HepG2 (cell line): ENCODE data around the gene RFX2. TPM values are rescaled to one million over a fixed set of nuclear protein-coding genes. Genes with fewer than 3 reads are reported as not detected.

Source experiments
- HIVEP1 ChIP-seq: sonication (generic); formaldehyde crosslinking; IDR thresholded peaks from 2 replicates; pipeline ENCODE4 v1.4.0; 2020; ENCODE audit warnings: mild to moderate bottlenecking, missing genetic modification reagents
- MNT ChIP-seq: fragments of 450-650 bp; IDR thresholded peaks from 2 replicates; pipeline ENCODE4 v1.6.1; 2016
- PATZ1 ChIP-seq: sonication (generic); formaldehyde crosslinking; IDR thresholded peaks from 2 replicates; pipeline ENCODE4 v1.4.0; 2020; ENCODE audit warnings: missing genetic modification reagents
- SOX6 ChIP-seq, 2 experiments: fragments of 450-650 bp in 1 of 2; sonication (generic) in 1 of 2; formaldehyde crosslinking in 1 of 2; IDR thresholded peaks; 2 replicates each; pipeline versions ENCODE4 v1.4.0 to v1.6.1; 2017 to 2020; ENCODE audit warnings: antibody characterized with exemption in 1 of 2, mild to moderate bottlenecking in 1 of 2, missing genetic modification reagents in 1 of 2
- SRSF9 ChIP-seq: fragments of 200-400 bp; formaldehyde crosslinking; IDR thresholded peaks from 2 replicates; pipeline ENCODE4 v1.6.1; 2018; ENCODE audit warnings: borderline replicate concordance, mild to moderate bottlenecking, low read depth, low read length; ENCODE audit not compliant: insufficient read depth, poor library complexity, severe bottlenecking
- XBP1 ChIP-seq: sonication (generic); formaldehyde crosslinking; IDR thresholded peaks from 2 replicates; pipeline ENCODE4 v1.5.0; 2020; ENCODE audit warnings: missing genetic modification reagents
- ZNF205 ChIP-seq: IDR thresholded peaks from 2 replicates; pipeline ENCODE4 v1.6.1; 2018; ENCODE audit warnings: missing biosample characterization, missing genetic modification reagents
- ZNF503 ChIP-seq: sonication (generic); formaldehyde crosslinking; IDR thresholded peaks from 2 replicates; pipeline ENCODE4 v1.4.0; 2020; ENCODE audit warnings: missing genetic modification reagents
- ZNF619 ChIP-seq: sonication (generic); formaldehyde crosslinking; IDR thresholded peaks from 2 replicates; pipeline ENCODE4 v1.4.0; 2020; ENCODE audit warnings: mild to moderate bottlenecking, missing genetic modification reagents
- ZNF747 ChIP-seq: sonication (generic); formaldehyde crosslinking; IDR thresholded peaks from 2 replicates; pipeline ENCODE4 v1.8.1; 2023; ENCODE audit warnings: missing genetic modification reagents, mild to moderate bottlenecking, borderline replicate concordance
- polyA plus RNA-seq, 8 experiments: library from polyadenylated mRNA; depleted of rRNA in 3 of 8; stranded (reverse) in 7 of 8; unstranded in 1 of 8; fragments of >200 nt; fragmentation: Illumina TruSeq in 4 of 8; extraction: Trizol in 4 of 8; gene quantifications; 2 replicates each; pipeline versions ENCODE4 v1.2.1 to v1.2.3, GENCODE V29; 2011 to 2016; ENCODE audit warnings: low read depth in 4 of 8, missing spikeins in 1 of 8, mixed read lengths in 1 of 8; ENCODE audit not compliant: insufficient read depth in 1 of 8
- total RNA-seq, 5 experiments: library from RNA; depleted of rRNA; stranded (reverse); fragments of >200 nt; fragmentation: Illumina TruSeq; extraction: Trizol; gene quantifications; 2 replicates each; pipeline ENCODE4 v1.2.3, GENCODE V29; 2016; ENCODE audit warnings: low read depth in 1 of 5
- TF ChIP-seq, protein P1 (sequence below): sonication (generic); formaldehyde crosslinking; IDR thresholded peaks from 2 replicates; pipeline ENCODE4 v1.5.0; 2020; ENCODE audit warnings: mild to moderate bottlenecking, missing genetic modification reagents, borderline replicate concordance
- TF ChIP-seq, protein P2 (sequence below): sonication (generic); formaldehyde crosslinking; IDR thresholded peaks from 2 replicates; pipeline ENCODE4 v1.4.0; 2020; ENCODE audit warnings: mild to moderate bottlenecking, missing genetic modification reagents

RFX2 gene
- total and polyA plus RNA-seq, 2 of the 13 experiments (the other 11 are each of a cell fraction or from before 2014, with no cell fraction given) = 2.8 to 3.3 TPM

DNA sequence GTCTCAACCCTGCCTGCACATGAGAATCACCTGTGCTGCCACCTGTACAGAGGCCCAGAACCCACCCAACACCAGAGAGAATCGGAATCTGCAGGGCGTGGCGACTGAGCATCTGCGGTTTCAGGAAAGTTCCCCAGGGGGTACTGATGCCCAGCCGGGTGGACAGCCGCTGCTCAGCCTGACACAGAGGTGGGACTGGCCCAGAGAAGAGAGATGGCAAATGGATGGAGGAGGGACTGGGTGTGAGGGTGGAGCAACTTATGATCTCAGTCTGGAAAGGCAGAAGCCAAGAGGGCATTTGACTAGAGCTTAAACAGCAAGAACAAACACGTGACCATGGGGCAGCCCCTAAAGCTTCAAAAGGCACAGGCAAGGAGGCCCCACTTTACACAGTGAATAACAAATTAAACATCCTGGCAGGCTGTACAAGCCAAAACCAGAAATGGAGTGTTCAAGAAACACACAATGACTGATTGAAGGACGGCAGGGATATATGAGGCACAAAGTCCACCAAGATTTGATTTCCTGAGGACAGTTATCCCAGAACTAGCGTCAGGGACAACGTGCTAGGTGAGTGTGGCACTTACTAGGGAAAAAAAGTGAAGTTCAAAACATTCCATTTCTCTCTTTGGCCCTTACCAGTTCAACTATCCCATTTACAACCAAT, 135.4 kb downstream of the RFX2 start (continued):
- peak; percentile 40 for TF ChIP-seq MNT
- TF ChIP-seq, protein P1, sequence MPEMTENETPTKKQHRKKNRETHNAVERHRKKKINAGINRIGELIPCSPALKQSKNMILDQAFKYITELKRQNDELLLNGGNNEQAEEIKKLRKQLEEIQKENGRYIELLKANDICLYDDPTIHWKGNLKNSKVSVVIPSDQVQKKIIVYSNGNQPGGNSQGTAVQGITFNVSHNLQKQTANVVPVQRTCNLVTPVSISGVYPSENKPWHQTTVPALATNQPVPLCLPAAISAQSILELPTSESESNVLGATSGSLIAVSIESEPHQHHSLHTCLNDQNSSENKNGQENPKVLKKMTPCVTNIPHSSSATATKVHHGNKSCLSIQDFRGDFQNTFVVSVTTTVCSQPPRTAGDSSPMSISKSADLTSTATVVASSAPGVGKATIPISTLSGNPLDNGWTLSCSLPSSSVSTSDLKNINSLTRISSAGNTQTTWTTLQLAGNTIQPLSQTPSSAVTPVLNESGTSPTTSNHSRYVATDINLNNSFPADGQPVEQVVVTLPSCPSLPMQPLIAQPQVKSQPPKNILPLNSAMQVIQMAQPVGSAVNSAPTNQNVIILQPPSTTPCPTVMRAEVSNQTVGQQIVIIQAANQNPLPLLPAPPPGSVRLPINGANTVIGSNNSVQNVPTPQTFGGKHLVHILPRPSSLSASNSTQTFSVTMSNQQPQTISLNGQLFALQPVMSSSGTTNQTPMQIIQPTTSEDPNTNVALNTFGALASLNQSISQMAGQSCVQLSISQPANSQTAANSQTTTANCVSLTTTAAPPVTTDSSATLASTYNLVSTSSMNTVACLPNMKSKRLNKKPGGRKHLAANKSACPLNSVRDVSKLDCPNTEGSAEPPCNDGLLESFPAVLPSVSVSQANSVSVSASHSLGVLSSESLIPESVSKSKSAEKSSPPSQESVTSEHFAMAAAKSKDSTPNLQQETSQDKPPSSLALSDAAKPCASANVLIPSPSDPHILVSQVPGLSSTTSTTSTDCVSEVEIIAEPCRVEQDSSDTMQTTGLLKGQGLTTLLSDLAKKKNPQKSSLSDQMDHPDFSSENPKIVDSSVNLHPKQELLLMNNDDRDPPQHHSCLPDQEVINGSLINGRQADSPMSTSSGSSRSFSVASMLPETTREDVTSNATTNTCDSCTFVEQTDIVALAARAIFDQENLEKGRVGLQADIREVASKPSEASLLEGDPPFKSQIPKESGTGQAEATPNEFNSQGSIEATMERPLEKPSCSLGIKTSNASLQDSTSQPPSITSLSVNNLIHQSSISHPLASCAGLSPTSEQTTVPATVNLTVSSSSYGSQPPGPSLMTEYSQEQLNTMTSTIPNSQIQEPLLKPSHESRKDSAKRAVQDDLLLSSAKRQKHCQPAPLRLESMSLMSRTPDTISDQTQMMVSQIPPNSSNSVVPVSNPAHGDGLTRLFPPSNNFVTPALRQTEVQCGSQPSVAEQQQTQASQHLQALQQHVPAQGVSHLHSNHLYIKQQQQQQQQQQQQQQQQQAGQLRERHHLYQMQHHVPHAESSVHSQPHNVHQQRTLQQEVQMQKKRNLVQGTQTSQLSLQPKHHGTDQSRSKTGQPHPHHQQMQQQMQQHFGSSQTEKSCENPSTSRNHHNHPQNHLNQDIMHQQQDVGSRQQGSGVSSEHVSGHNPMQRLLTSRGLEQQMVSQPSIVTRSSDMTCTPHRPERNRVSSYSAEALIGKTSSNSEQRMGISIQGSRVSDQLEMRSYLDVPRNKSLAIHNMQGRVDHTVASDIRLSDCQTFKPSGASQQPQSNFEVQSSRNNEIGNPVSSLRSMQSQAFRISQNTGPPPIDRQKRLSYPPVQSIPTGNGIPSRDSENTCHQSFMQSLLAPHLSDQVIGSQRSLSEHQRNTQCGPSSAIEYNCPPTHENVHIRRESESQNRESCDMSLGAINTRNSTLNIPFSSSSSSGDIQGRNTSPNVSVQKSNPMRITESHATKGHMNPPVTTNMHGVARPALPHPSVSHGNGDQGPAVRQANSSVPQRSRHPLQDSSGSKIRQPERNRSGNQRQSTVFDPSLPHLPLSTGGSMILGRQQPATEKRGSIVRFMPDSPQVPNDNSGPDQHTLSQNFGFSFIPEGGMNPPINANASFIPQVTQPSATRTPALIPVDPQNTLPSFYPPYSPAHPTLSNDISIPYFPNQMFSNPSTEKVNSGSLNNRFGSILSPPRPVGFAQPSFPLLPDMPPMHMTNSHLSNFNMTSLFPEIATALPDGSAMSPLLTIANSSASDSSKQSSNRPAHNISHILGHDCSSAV (CRISPR knock-in tag) = no peak
- TF ChIP-seq, protein P2, sequence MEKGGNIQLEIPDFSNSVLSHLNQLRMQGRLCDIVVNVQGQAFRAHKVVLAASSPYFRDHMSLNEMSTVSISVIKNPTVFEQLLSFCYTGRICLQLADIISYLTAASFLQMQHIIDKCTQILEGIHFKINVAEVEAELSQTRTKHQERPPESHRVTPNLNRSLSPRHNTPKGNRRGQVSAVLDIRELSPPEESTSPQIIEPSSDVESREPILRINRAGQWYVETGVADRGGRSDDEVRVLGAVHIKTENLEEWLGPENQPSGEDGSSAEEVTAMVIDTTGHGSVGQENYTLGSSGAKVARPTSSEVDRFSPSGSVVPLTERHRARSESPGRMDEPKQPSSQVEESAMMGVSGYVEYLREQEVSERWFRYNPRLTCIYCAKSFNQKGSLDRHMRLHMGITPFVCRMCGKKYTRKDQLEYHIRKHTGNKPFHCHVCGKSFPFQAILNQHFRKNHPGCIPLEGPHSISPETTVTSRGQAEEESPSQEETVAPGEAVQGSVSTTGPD = no peak
- no peak for TF ChIP-seq ZNF205 (CRISPR knock-in tag)
- TF ChIP-seq PATZ1 (CRISPR knock-in tag) = peak; percentile 50; the same call in 1 of the 2 replicates
- no peak for TF ChIP-seq ZNF619
- TF ChIP-seq SRSF9 = no peak
- TF ChIP-seq SOX6 (IDR thresholded peaks at IDR 0.05) = no peak
- TF ChIP-seq SOX6 (CRISPR knock-in tag; IDR thresholded peaks at IDR 0.05) = peak; percentile 87
- TF ChIP-seq ZNF747 = no peak
- no peak for TF ChIP-seq XBP1
- no peak for TF ChIP-seq HIVEP1
- peak; percentile 76; the same call in 1 of the 2 replicates for TF ChIP-seq ZNF503
